Neuronal stem cell (in vitro differentiated cells): ENCODE data around the gene CNTN2.
A peak's percentile ranks its signal among the peaks of the same experiment; 100 is the strongest.

Source experiments
- DNase-seq: peaks from one replicate; pipeline ENCODE4 v3.0.0-alpha.2; 2013; ENCODE audit warnings: low spot score
- H2AFZ ChIP-seq: one replicate; pipeline ENCODE4 v1.6.1; 2013; ENCODE audit warnings: mild to moderate bottlenecking, low read length, inconsistent platforms
- H2AK5ac ChIP-seq: 2 replicates; pipeline ENCODE4 v1.6.1; 2013; ENCODE audit warnings: low read depth, mild to moderate bottlenecking, inconsistent platforms, low read length, moderate library complexity, mixed read lengths
- H2BK120ac ChIP-seq: 2 replicates; pipeline ENCODE4 v1.6.1; 2013; ENCODE audit warnings: low read depth, mild to moderate bottlenecking, inconsistent platforms, low read length, moderate library complexity, mixed read lengths
- H2BK12ac ChIP-seq: one replicate; pipeline ENCODE4 v1.6.1; 2013; ENCODE audit warnings: low read length, inconsistent platforms
- H2BK15ac ChIP-seq: 2 replicates; pipeline ENCODE4 v1.6.1; 2013; ENCODE audit warnings: mild to moderate bottlenecking, low read length, inconsistent platforms, mixed read lengths
- H2BK5ac ChIP-seq: one replicate; pipeline ENCODE4 v1.6.1; 2013; ENCODE audit warnings: inconsistent platforms, mild to moderate bottlenecking, low read length, moderate library complexity
- H3K14ac ChIP-seq: one replicate; pipeline ENCODE4 v1.6.1; 2013; ENCODE audit warnings: low read length, inconsistent platforms
- H3K18ac ChIP-seq: 2 replicates; pipeline ENCODE4 v1.6.1; 2013; ENCODE audit warnings: low read length, inconsistent platforms
- H3K23ac ChIP-seq: 2 replicates; pipeline ENCODE4 v1.6.1; 2013; ENCODE audit warnings: low read depth, mild to moderate bottlenecking, mixed read lengths, low read length, inconsistent platforms; ENCODE audit not compliant: poor library complexity
- H3K27ac ChIP-seq: replicated peaks from 3 replicates; pipeline ENCODE4 v1.5.1; 2013; ENCODE audit warnings: low read length, inconsistent platforms
- H3K27me3 ChIP-seq, 3 experiments: 2 replicates each; pipeline ENCODE4 v1.6.1; 2013; ENCODE audit warnings: low read length in 3 of 3, mild to moderate bottlenecking in 2 of 3, inconsistent platforms in 1 of 3, low read depth in 1 of 3, mixed read lengths in 1 of 3, moderate library complexity in 1 of 3; ENCODE audit not compliant: control insufficient read depth in 3 of 3, insufficient read depth in 3 of 3
- H3K36me3 ChIP-seq, 2 donors: replicated peaks in 1 of 2; 2 replicates each; pipeline ENCODE4 v1.6.1; 2013; ENCODE audit warnings: low read length in 2 of 2; ENCODE audit not compliant: control insufficient read depth in 2 of 2, insufficient read depth in 2 of 2
- H3K4ac ChIP-seq: 2 replicates; pipeline ENCODE4 v1.6.1; 2013; ENCODE audit warnings: inconsistent platforms, mild to moderate bottlenecking, low read length, moderate library complexity
- H3K4me1 ChIP-seq, 2 donors: 1 replicate in 1 of 2; 2 replicates in 1 of 2; pipeline ENCODE4 v1.6.1; 2013; ENCODE audit warnings: low read length in 2 of 2, low read depth in 1 of 2; ENCODE audit not compliant: control insufficient read depth in 2 of 2, insufficient read depth in 1 of 2
- H3K4me2 ChIP-seq: one replicate; pipeline ENCODE4 v1.6.1; 2013; ENCODE audit warnings: mild to moderate bottlenecking, low read length, inconsistent platforms; ENCODE audit not compliant: insufficient read depth, poor library complexity, severe bottlenecking
- H3K4me3 ChIP-seq, 2 donors: 2 replicates each; pipeline ENCODE4 v1.5.1; 2013; ENCODE audit warnings: low read length in 2 of 2, mild to moderate bottlenecking in 2 of 2, inconsistent platforms in 1 of 2, moderate library complexity in 1 of 2
- H3K79me1 ChIP-seq: one replicate; pipeline ENCODE4 v1.6.1; 2013; ENCODE audit warnings: low read depth, mild to moderate bottlenecking, inconsistent platforms, low read length, moderate library complexity
- H3K9ac ChIP-seq: one replicate; pipeline ENCODE4 v1.6.1; 2013; ENCODE audit warnings: mild to moderate bottlenecking, low read depth, low read length, inconsistent platforms; ENCODE audit not compliant: poor library complexity
- H3K9me3 ChIP-seq, 2 donors: replicated peaks in 1 of 2; 2 replicates each; pipeline versions ENCODE3 to v1.6.1; 2013; ENCODE audit warnings: low read length in 2 of 2, mild to moderate bottlenecking in 2 of 2, inconsistent platforms in 1 of 2, low read depth in 1 of 2, mixed read lengths in 1 of 2, moderate library complexity in 1 of 2; ENCODE audit not compliant: control insufficient read depth in 2 of 2, insufficient read depth in 1 of 2
- H4K8ac ChIP-seq: one replicate; pipeline ENCODE4 v1.6.1; 2013; ENCODE audit warnings: low read depth, mild to moderate bottlenecking, inconsistent platforms, low read length, moderate library complexity
- H4K91ac ChIP-seq: one replicate; pipeline ENCODE4 v1.6.1; 2013; ENCODE audit warnings: low read length, low read depth, mild to moderate bottlenecking, inconsistent platforms; ENCODE audit not compliant: poor library complexity
- WGBS, 2 donors: extraction: QIAGEN DNeasy Blood & Tissue Kit; methylation state at CpG; one replicate each; pipeline ENCODE4 v1.1.7; 2013; ENCODE audit warnings: missing lambda C conversion rate in 2 of 2, mixed read lengths in 1 of 2; ENCODE audit not compliant: insufficient read length in 2 of 2, insufficient replicate concordance in 1 of 2; ENCODE audit errors: extremely low coverage in 2 of 2; 5-methylcytosine and 5-hydroxymethylcytosine counted together

Gene CNTN2

DNA sequence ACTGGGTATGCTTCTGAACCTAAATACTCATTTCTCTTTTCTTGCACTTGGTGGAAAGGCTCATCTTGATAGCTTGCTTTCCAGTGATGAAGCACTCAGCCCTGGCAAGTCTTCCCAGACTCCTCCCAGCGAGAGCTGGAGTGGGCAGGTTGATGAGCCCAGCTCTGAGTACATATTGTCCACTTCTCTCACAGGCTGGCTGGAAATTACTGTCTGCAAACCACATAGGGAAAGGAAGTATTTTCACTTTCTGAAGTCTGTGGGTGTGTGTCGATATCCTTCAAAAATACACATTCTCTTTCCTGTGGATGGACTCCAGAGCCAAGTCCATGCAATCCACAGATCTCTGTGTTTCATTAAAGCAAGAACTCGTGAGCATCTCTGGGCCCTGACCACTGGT lies 38.7 kb upstream of the CNTN2 start:
- Histone ChIP-seq H3K79me1 (no peaks in the 10 kb centered on the region), H3K27me3 (peaks cover 0 to 68% (median 3%) of the 10 kb centered on the region in 3 experiments), H3K9ac (no peak overlapping the region), H3K18ac (no peak overlapping the region), H3K27ac (no peak overlapping the region), H3K4ac (no peak overlapping the region), H3K23ac (no peak overlapping the region), H2AK5ac (no peak overlapping the region), H3K14ac (no peak overlapping the region), H3K4me3 (no peak overlapping the region), H2AFZ (no peak overlapping the region), H4K91ac (no peak overlapping the region), H2BK12ac (no peak overlapping the region), H3K9me3 (no peaks in the 10 kb centered on the region), H2BK5ac (no peak overlapping the region), H3K4me1 (peaks cover 0 to 18% of the 10 kb centered on the region in 2 donors), H2BK120ac (no peak overlapping the region), H3K36me3 (no peaks in the 10 kb centered on the region), H4K8ac (no peak overlapping the region), H2BK15ac (no peak overlapping the region), H3K4me2 (no peak overlapping the region)
- WGBS, 2 donors: no CpG with 5 or more reads among the region's 3 CpGs
- DNase-seq: no peak

DNA sequence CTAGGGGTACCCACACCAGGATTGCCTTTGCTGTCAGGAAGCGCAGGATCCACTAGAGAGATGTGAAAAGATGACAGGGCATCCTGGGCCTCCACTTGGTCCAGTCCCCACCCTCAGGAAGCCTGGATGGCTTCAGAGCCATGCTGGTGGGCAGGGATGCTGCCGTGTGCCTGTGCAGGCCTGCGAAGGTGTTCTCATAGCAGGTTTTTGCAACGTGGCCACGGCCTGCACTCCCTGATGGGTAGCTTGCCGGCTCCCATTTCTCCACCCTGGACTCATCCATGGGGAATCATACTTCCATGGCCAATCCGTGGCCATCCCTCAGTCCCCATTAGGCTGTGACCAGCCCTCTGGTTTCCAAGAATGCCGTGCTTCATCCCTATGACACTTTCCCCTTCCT lies 34.1 kb upstream of the CNTN2 start:
- no peak overlapping the region for H2BK15ac ChIP-seq
- H3K4me2 ChIP-seq: no peak overlapping the region
- H3K9me3 ChIP-seq: no peaks in the 10 kb centered on the region
- no peak overlapping the region for H2AK5ac ChIP-seq
- no peak overlapping the region for H2AFZ ChIP-seq
- H3K36me3 ChIP-seq: no peaks in the 10 kb centered on the region
- DNase-seq: no peak
- no peak overlapping the region for H3K27ac ChIP-seq
- no peak overlapping the region for H2BK12ac ChIP-seq
- no peak overlapping the region for H3K23ac ChIP-seq
- peak overlapping the region; percentile 24 for H3K18ac ChIP-seq
- H3K9ac ChIP-seq: no peak overlapping the region
- H3K4me1 ChIP-seq: peaks cover 6 to 17% of the 10 kb centered on the region in 2 donors
- no peak overlapping the region for H3K4ac ChIP-seq
- no peaks in the 10 kb centered on the region for H3K79me1 ChIP-seq
- H4K8ac ChIP-seq: no peak overlapping the region
- H3K14ac ChIP-seq: no peak overlapping the region
- H3K4me3 ChIP-seq: no peak overlapping the region
- H4K91ac ChIP-seq: no peak overlapping the region
- WGBS, 2 donors: no CpG with 5 or more reads among the region's 8 CpGs
- no peak overlapping the region for H2BK5ac ChIP-seq
- peaks cover 0 to 49% (median 0%) of the 10 kb centered on the region in 3 experiments for H3K27me3 ChIP-seq
- no peak overlapping the region for H2BK120ac ChIP-seq

DNA sequence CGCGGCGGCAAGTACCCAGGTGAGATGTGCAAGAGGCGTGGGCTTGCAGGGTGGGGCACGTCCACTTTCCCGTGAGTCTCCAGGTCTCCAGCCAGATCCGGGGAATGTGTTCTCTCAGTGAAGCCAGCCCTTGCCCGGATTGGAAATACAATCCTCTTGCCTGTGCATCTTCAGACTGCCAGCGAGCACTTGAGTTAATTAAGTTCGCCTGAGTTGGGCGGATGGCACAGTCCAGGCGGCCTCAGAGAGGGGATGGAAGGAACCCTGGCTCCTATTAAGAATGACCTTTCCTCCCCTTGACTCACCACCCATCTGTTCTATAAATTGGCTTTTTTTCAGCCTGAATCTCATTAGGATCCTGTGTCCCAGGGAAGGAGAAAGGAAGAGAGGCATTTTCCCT lies 33.3 kb upstream of the CNTN2 start:
- no CpG with 5 or more reads among the region's 12 CpGs for WGBS, 2 donors
- Histone ChIP-seq H2BK5ac (no peak overlapping the region), H2BK120ac (no peak overlapping the region), H3K4me3 (peak overlapping the region in 1 of 2 donors; percentile 16), H3K9ac (peak overlapping the region; percentile 17), H3K36me3 (no peaks in the 10 kb centered on the region), H3K4me1 (peaks cover 13 to 24% of the 10 kb centered on the region in 2 donors), H3K14ac (no peak overlapping the region), H3K4ac (no peak overlapping the region), H2BK15ac (peak overlapping the region; percentile 60), H2BK12ac (no peak overlapping the region), H3K27me3 (peaks cover 0 to 45% (median 0%) of the 10 kb centered on the region in 3 experiments), H2AK5ac (peak overlapping the region; percentile 24), H4K91ac (no peak overlapping the region), H3K79me1 (no peaks in the 10 kb centered on the region), H4K8ac (no peak overlapping the region), H2AFZ (no peak overlapping the region), H3K27ac (no peak overlapping the region), H3K4me2 (no peak overlapping the region), H3K9me3 (no peaks in the 10 kb centered on the region), H3K23ac (no peak overlapping the region), H3K18ac (peak overlapping the region; percentile 31)
- DNase-seq: no peak

DNA sequence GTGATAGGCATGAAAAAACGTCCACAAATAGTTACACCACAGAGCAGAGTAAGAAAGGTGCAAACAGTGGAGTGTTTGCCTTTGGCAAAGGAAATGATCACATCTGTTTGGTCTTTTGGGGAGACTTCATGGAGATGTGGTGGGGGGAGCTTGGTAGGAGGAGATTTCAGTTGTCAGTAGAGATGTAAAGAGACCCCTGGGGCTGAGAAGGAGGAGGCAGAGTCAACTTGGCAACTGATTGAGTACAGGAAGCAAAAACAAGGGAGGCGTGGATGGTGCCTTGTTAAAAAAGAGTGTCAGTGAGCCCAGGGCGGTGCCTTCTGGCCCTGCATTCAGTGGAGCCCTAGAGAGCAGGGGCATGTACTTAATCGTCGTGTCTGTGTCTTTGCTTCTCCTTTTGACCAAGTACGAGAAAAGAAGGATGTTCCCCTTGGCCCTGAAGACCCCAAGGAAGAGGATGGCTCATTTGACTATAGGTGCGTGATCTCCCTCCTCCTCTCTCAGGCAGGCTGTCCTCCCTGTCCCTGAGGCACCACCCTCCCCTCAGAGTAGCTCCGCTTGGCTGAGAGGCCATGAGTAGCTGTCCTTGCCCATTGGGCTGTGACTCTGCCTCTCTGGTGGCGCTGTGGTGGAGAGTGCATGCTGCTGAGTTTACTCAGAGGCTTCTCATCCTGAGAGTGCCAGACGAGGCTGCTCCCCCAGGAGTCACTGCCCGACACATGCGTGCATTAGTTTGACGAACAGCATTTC lies 30.4 kb upstream of the CNTN2 start:
- Histone ChIP-seq H3K4me1 (peaks cover 16 to 27% of the 10 kb centered on the region in 2 donors), H3K36me3 (no peaks in the 10 kb centered on the region), H3K18ac (peak overlapping the region; percentile 63), H3K9me3 (no peaks in the 10 kb centered on the region), H2BK5ac (no peak overlapping the region), H3K23ac (peak overlapping the region; percentile 22), H3K4me3 (no peak overlapping the region), H2BK15ac (peak overlapping the region; percentile 50), H3K27me3 (peaks cover 0 to 25% (median 0%) of the 10 kb centered on the region in 3 experiments), H3K9ac (no peak overlapping the region), H2BK12ac (peak overlapping the region; percentile 47), H3K4me2 (no peak overlapping the region), H4K91ac (no peak overlapping the region), H2BK120ac (peak overlapping the region; percentile 29), H2AFZ (no peak overlapping the region), H2AK5ac (peak overlapping the region; percentile 24), H3K27ac (no peak overlapping the region), H3K79me1 (no peaks in the 10 kb centered on the region), H3K14ac (no peak overlapping the region), H3K4ac (no peak overlapping the region), H4K8ac (no peak overlapping the region)
- WGBS, 2 donors: no CpG with 5 or more reads among the region's 13 CpGs
- no peak for DNase-seq
